Stimulated activated CD4-positive, alpha-beta T cell treated with anti-CD3 and anti-CD28 coated beads, Interleukin-12 subunit alpha, Interleukin-12 subunit beta, amount 100 ng/mL, for 48 hours (primary cell): ENCODE measurements around the gene UBFD1.
A peak's percentile ranks its signal among the peaks of the same experiment; 100 is the strongest.
"Not testable (repeated sequence)": the region's sequence is repeated elsewhere in the genome, so short reads cannot be mapped to it uniquely, and the experiment has no call there.

Source experiments
- DNase-seq, 3 donors: peaks; one replicate each; pipeline ENCODE4 v3.0.0-alpha.2; 2020; ENCODE audit warnings: low read depth in 2 of 3, low spot score in 1 of 3

The UBFD1 gene

GRCh38 chr16:23597003-23597756, 39.7 kb downstream of the UBFD1 start:
- peak in 1 of 3 donors; percentile 8 for DNase-seq

GRCh38 chr16:23607726-23608125, 50.2 kb downstream of the UBFD1 start:
- DNase-seq = no peak

GRCh38 chr16:23608194-23608593, 50.7 kb downstream of the UBFD1 start:
- DNase-seq = no peak

GRCh38 chr16:23609929-23610328, 52.4 kb downstream of the UBFD1 start:
- DNase-seq = no peak

GRCh38 chr16:23610905-23611304, 53.4 kb downstream of the UBFD1 start:
- DNase-seq = not testable (repeated sequence)

- no peak for DNase-seq
Observed at GRCh38 chr16:23611936-23612335, 54.4 kb downstream of the UBFD1 start.

- DNase-seq = no peak
Observed at GRCh38 chr16:23615805-23616204, 58.3 kb downstream of the UBFD1 start.
